GM12874 (cell line): Measurements from ENCODE around the gene VIPAS39.

Experiments used
- TF ChIP-seq, protein P1 (sequence below): IDR thresholded peaks from 2 replicates; pipeline ENCODE4 v1.5.1; 2011; ENCODE audit warnings: low read depth, mild to moderate bottlenecking, control low read depth, low read length, moderate library complexity; ENCODE audit not compliant: insufficient read depth

VIPAS39 gene

DNA sequence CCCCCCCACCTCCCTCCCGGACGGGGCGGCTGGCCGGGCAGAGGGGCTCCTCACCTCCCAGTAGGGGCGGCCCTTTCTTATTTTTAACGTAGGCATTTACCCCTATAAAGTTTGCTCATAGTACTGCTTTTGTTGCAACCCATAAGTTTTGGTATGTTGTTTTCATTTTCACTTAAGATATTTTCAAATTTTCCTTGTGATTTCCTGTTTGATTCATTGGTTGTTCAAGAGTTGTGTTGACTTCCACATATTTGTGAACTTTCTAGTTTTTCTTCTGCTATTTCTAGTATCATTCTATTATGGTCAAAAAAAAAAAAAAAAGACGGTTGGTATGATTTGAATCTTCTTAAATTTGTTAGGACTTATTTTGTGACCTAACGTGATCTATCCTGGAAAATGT, 40.6 kb downstream of the VIPAS39 start:
- TF ChIP-seq, protein P1, sequence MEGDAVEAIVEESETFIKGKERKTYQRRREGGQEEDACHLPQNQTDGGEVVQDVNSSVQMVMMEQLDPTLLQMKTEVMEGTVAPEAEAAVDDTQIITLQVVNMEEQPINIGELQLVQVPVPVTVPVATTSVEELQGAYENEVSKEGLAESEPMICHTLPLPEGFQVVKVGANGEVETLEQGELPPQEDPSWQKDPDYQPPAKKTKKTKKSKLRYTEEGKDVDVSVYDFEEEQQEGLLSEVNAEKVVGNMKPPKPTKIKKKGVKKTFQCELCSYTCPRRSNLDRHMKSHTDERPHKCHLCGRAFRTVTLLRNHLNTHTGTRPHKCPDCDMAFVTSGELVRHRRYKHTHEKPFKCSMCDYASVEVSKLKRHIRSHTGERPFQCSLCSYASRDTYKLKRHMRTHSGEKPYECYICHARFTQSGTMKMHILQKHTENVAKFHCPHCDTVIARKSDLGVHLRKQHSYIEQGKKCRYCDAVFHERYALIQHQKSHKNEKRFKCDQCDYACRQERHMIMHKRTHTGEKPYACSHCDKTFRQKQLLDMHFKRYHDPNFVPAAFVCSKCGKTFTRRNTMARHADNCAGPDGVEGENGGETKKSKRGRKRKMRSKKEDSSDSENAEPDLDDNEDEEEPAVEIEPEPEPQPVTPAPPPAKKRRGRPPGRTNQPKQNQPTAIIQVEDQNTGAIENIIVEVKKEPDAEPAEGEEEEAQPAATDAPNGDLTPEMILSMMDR: no peak

- TF ChIP-seq, protein P1: peak; percentile 15; the same call in 1 of the 2 replicates
These were observed 48.3 kb downstream of the VIPAS39 start for GRCh38 chr14:77409131-77409533.

GRCh38 chr14:77407158-77407557, 50.2 kb downstream of the VIPAS39 start:
- TF ChIP-seq, protein P1: no peak

DNA sequence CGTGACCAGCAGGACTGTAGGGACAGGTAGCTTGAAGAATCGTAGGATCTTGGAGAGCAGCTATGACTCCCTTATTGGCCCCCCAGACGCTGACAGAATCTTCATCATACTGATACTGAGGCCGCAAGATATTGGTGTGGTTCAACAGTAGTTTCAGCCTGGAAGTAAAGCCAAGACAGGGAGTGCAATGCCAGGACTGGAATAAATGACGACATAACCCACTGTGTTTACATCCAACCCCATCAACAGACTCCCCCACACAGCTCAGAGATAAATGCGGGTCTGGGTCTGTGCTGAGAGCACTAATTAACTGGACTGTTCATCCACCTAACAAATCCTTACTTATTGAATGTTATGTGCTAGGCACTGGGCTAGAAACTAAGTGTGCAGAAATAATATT, 50.7 kb downstream of the VIPAS39 start:
- TF ChIP-seq, protein P1: no peak

- TF ChIP-seq, protein P1: no peak
These were observed 51.3 kb downstream of the VIPAS39 start for GRCh38 chr14:77406086-77406485.

DNA sequence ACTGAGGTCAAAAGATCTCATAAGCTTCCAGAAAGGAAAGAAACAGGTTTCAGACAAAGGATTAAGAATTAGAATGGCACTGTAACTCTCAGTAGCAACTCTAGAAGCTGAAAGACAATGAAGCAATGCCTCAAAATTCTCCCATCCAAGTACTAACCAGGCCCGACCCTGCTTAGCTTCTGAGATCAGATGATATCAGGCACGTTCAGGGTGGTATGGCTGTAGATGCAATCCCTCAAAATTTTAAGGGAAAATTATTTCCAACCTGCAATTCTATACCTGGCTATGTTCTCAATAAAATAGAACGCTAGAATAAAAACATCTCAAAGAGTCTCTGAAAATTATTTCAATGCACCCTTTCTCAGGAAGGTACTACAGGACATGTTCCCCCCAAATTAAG, 53.6 kb downstream of the VIPAS39 start:
- TF ChIP-seq, protein P1: no peak

DNA sequence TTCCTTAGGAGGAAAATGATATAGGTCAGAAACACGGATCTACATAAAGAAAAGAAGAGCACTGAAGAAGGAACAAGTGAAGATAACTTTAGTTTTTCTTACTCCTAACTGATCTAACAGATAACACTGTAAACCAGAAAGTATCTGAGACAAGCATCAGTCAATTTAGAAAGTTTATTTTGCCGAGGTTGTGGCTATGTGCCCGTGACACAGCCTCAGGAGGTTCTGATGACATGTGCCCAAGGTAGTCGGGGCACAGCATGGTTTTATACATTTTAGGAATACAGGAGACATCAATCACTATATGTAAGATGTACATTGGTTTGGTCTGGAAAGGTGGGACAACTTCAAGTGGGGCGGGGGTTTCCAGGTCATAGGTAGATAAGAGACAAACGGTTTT, 57.2 kb downstream of the VIPAS39 start:
- TF ChIP-seq, protein P1: no peak

DNA sequence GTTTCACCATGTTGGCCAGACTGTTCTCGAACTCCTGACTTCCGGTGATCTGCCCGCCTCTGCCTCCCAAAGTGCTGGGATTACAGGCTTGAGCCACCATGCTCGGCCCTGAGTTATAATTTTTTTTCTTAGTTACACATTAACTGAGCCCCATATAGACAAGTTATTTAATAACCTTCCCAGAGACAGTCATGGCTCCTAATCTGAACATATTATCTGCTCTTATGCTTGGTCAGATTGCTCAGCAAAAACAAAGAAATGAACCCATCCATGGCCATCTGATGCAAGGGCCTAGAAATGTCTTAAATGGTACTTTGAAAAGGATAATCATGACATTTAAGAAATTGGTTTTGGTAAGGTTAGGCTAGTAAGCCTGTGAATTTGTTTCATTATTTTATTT, 67.2 kb downstream of the VIPAS39 start:
- TF ChIP-seq, protein P1: no peak
